GM12878 (cell line): ENCODE results near the gene SEC14L1. TPM values are rescaled to one million over a fixed set of nuclear protein-coding genes. Genes with fewer than 3 reads are reported as not detected.
"Not testable (repeated sequence)": the region's sequence is repeated elsewhere in the genome, so short reads cannot be mapped to it uniquely, and the experiment has no call there.

Experiments used
- ATAC-seq: fragments of 200-7000 bp; cut with Tn5 transposase; 3 replicates; pipeline ENCODE4 v1.9.1; 2020; ENCODE audit warnings: mild to moderate bottlenecking, moderate library complexity
- BruUV-seq: library from RNA; stranded (reverse); fragments of 400-500 nt; replicated peaks from 2 replicates; lab custom pipeline; 2021; lab: Mats Ljungman, UMichigan
- CTCF ChIA-PET: fragments of 300-600 bp; sonication (Branson Sonifier 250); formaldehyde crosslinking; extraction: SDS; loops from one replicate; lab custom pipeline; 2021; ENCODE audit warnings: inconsistent platforms; lab: Yijun Ruan, JAX
- POLR2A ChIA-PET: fragments of 350-600 bp; formaldehyde crosslinking; extraction: SDS; loops from one replicate; lab custom pipeline; 2021; ENCODE audit warnings: inconsistent platforms; lab: Charles Lee
- RAD21 ChIA-PET: fragments of 300-600 bp; sonication (Branson Sonifier 250); formaldehyde crosslinking; loops from one replicate; lab custom pipeline; 2023; ENCODE audit warnings: antibody characterized with exemption; ENCODE audit not compliant: unreplicated experiment; lab: Charles Lee
- SMC1A ChIA-PET: fragments of 300-600 bp; sonication (Branson Sonifier 250); formaldehyde crosslinking; loops from one replicate; lab custom pipeline; 2023; ENCODE audit not compliant: unreplicated experiment, uncharacterized antibody; lab: Charles Lee
- DNase-seq: peaks from one replicate; pipeline ENCODE4 v3.0.0-alpha.2; 2011; ENCODE audit warnings: low read depth, low spot score
- FAIRE-seq: peaks from 3 replicates; lab custom pipeline; 2011; peaks lifted over from hg19 to GRCh38; lab: Jason Lieb, UNC
- H2AFZ ChIP-seq: 2 replicates; pipeline ENCODE4 v1.6.0; 2011; ENCODE audit warnings: low read depth, low read length, control low read depth; ENCODE audit not compliant: control insufficient read depth
- H3K27ac ChIP-seq: 2 replicates; pipeline ENCODE4 v1.5.1; 2011; ENCODE audit warnings: control low read depth; ENCODE audit not compliant: control insufficient read depth, insufficient read depth
- H3K27me3 ChIP-seq, 2 experiments: replicated peaks in 1 of 2; 2 replicates each; pipeline versions ENCODE4 v1.6.0 to v1.6.1; 2011; ENCODE audit warnings: low read length in 1 of 2; ENCODE audit not compliant: control insufficient read depth in 2 of 2, insufficient read depth in 2 of 2
- H3K36me3 ChIP-seq, 2 experiments: 2 replicates each; pipeline ENCODE4 v1.5.1; 2011; ENCODE audit warnings: low read length in 1 of 2; ENCODE audit not compliant: control insufficient read depth in 2 of 2, insufficient read depth in 2 of 2
- H3K4me1 ChIP-seq: 2 replicates; pipeline ENCODE4 v1.6.1; 2011; ENCODE audit warnings: mild to moderate bottlenecking, low read length, moderate library complexity, mixed read lengths; ENCODE audit not compliant: control insufficient read depth, insufficient read depth
- H3K4me2 ChIP-seq: 2 replicates; pipeline ENCODE4 v1.6.0; 2011; ENCODE audit warnings: control low read depth; ENCODE audit not compliant: control insufficient read depth, insufficient read depth
- H3K4me3 ChIP-seq: fragments of 200-600 bp; sonication (generic); 2 replicates; pipeline ENCODE4 v1.5.1; 2016
- H3K79me2 ChIP-seq: 2 replicates; pipeline ENCODE4 v1.6.0; 2011; ENCODE audit warnings: low read length; ENCODE audit not compliant: control insufficient read depth, insufficient read depth
- H3K9ac ChIP-seq: 2 replicates; pipeline ENCODE4 v1.8.0; 2011; ENCODE audit warnings: low read length, control low read depth, mixed read lengths; ENCODE audit not compliant: control insufficient read depth, insufficient read depth
- H3K9me3 ChIP-seq: replicated peaks from 3 replicates; pipeline ENCODE4 v1.5.1; 2011; ENCODE audit warnings: mild to moderate bottlenecking, low read length; ENCODE audit not compliant: control insufficient read depth, insufficient read depth
- H4K20me1 ChIP-seq: 2 replicates; pipeline ENCODE4 v1.6.0; 2011; ENCODE audit not compliant: control insufficient read depth, insufficient read depth
- EGR1 ChIP-seq, 2 experiments: IDR thresholded peaks; 1 replicate in 1 of 2; 2 replicates in 1 of 2; pipeline ENCODE4 v1.6.1; 2011 to 2012; ENCODE audit warnings: low read depth in 2 of 2, low read length in 2 of 2, borderline replicate concordance in 1 of 2, mild to moderate bottlenecking in 1 of 2, moderate library complexity in 1 of 2
- IKZF2 ChIP-seq, 2 experiments: fragments of 450-650 bp; IDR thresholded peaks; 2 replicates each; pipeline ENCODE4 v1.6.1; 2017; ENCODE audit warnings: mild to moderate bottlenecking in 2 of 2, moderate library complexity in 2 of 2
- JUNB ChIP-seq: IDR thresholded peaks from 2 replicates; pipeline ENCODE4 v1.6.1; 2016; ENCODE audit warnings: antibody characterized with exemption, mild to moderate bottlenecking
- PML ChIP-seq: IDR thresholded peaks from 2 replicates; pipeline ENCODE4 v1.6.1; 2012; ENCODE audit warnings: low read length, inconsistent platforms
- SMC3 ChIP-seq: IDR thresholded peaks from 2 replicates; pipeline ENCODE4 v1.6.1; 2011; ENCODE audit warnings: low read length, improper control_type of control experiment, borderline replicate concordance
- TCF7 ChIP-seq: IDR thresholded peaks from 2 replicates; pipeline ENCODE4 v1.6.1; 2014; ENCODE audit warnings: antibody characterized with exemption, borderline replicate concordance
- YY1 ChIP-seq: IDR thresholded peaks from 2 replicates; pipeline ENCODE4 v1.6.1; 2011; ENCODE audit warnings: low read depth, mild to moderate bottlenecking, low read length
- WGBS: methylation state at CpG from one replicate; pipeline ENCODE4 v1.1.6; 2016; ENCODE audit warnings: low lambda C conversion rate; ENCODE audit not compliant: insufficient replicate concordance, insufficient coverage; ENCODE audit errors: missing lambda C conversion rate; 5-methylcytosine and 5-hydroxymethylcytosine counted together
- in situ Hi-C: fragments of 300-500 bp; cut with MboI; formaldehyde crosslinking; loops from 9 replicates; pipeline ENCODE4 v1.14.3; 2018; ENCODE audit warnings: mixed read lengths
- intact Hi-C: fragments of 100-400 bp; cut with micrococcal nuclease; formaldehyde crosslinking; loops from one replicate; pipeline ENCODE4 v1.14.2; 2022; ENCODE audit not compliant: unreplicated experiment
- polyA plus RNA-seq, 11 experiments: library from polyadenylated mRNA; depleted of rRNA in 4 of 11; unstranded in 6 of 11; stranded (reverse) in 5 of 11; fragments of >200 nt; fragmentation: Nextera tagmentation in 4 of 11; fragmentation: Illumina TruSeq in 1 of 11; extraction: Ambion mirVana in 4 of 11; extraction: Trizol in 1 of 11; gene quantifications; 1 replicate in 1 of 11; 2 replicates in 10 of 11; pipeline versions ENCODE4 v1.2.1 to v1.2.3, GENCODE V29; 2011 to 2016; ENCODE audit warnings: inconsistent platforms in 2 of 11, missing spikeins in 2 of 11, low read depth in 1 of 11
- total RNA-seq, 4 experiments: library from RNA; depleted of rRNA in 3 of 4; stranded (reverse); fragments of >200 nt in 3 of 4; fragmentation: Illumina TruSeq in 1 of 4; extraction: Trizol in 1 of 4; gene quantifications; 2 replicates each; pipeline versions ENCODE4 v1.2.1 to v1.2.3, GENCODE V29; 2013 to 2021
- TF ChIP-seq, protein P1 (sequence below): fragments of 450-650 bp; IDR thresholded peaks from 2 replicates; pipeline ENCODE4 v1.6.1; 2017; ENCODE audit warnings: antibody characterized with exemption, mild to moderate bottlenecking, moderate library complexity

SEC14L1 gene
- total and polyA plus RNA-seq, 10 of the 15 experiments (the other 5 are each of a cell fraction or from before 2014, with no cell fraction given): 6.3 to 66.1 (median 33.5) TPM

DNA sequence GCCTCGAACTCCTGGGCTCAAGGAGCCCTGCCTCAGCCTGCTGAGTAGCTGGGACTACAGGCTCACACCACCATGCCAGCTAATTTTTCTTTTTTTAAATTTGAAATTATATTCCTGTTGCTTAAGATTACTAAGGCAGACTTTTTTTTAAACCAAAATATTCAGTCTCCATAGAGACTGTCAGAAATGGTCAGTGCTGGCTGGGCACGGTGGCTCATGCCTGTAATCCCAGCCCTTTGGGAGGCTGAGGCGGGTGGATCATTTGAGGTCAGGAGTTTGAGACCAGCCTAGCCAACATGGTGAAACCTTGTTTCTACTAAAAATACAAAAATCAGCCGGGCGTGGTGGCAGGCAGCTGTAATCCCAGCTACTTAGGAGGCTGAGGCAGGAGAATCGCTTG is 11.3 kb downstream of the SEC14L1 start:
- Histone ChIP-seq H3K36me3 (peaks cover 14 to 38% of the 10 kb centered on the region in 2 experiments), H3K79me2 (peaks cover 72% of the 10 kb centered on the region), H3K4me1 (peaks cover 20% of the 10 kb centered on the region)
- H3K27ac ChIP-seq, H3K27me3 ChIP-seq, H3K4me2 ChIP-seq, FAIRE-seq, H3K9ac ChIP-seq, H3K9me3 ChIP-seq, ATAC-seq, H2AFZ ChIP-seq, H3K4me3 ChIP-seq, H4K20me1 ChIP-seq, intact Hi-C loops, BruUV-seq, DNase-seq, in situ Hi-C loops: not testable (repeated sequence)
- ChIA-PET RAD21 (interaction anchor here (1.7 kb wide), 1 partner anchor 63 kb away, joined by 5 read pairs; no protein-coding TSS in a partner anchor), SMC1A (interaction anchor here (0.6 to 2.9 kb wide), 4 partner anchors 10 to 76 kb away, joined by 3 to 10 read pairs (median 4); partner anchors contain the start of gene SEC14L1), CTCF (interaction anchor here (1.2 to 1.8 kb wide), 2 partner anchors 9 to 65 kb away, joined by 3 to 4 read pairs; no protein-coding TSS in a partner anchor), POLR2A (interaction anchor here (1.2 kb wide), 1 partner anchor 9 kb away, joined by 4 read pairs; no protein-coding TSS in a partner anchor)
- WGBS: 98% methylated on average over 6 of the region's 6 CpGs

DNA sequence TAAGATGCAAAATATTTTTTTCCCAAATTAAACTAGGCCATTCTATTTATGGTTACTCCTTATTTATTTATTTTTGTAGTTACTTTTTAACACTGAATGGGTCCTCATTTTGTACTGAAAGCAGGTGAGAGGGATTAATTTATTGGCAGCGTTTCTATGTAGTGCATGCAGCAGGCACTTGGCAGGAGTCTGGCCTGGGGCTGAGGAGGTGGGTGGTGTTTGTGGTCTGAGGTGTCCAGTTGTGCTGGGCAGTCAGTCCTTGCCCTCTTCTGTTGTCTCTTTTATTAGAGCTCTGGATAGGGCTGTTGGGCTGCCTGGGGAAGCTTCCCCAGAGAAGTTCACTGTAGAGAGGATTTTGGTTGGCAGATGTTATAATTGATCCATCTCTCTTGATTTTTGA is 12.7 kb downstream of the SEC14L1 start:
- BruUV-seq: no TSS peak
- ChIA-PET SMC1A (no interaction called here), CTCF (no interaction called here), POLR2A (no interaction called here), RAD21 (no interaction called here)
- no peak overlapping the region for H2AFZ ChIP-seq
- H3K27ac ChIP-seq: no peak overlapping the region
- no peak overlapping the region for H3K4me2 ChIP-seq
- H3K27me3 ChIP-seq: no peaks in the 10 kb centered on the region
- in situ Hi-C loops: no loop called here
- H3K9me3 ChIP-seq: no peaks in the 10 kb centered on the region
- FAIRE-seq: no peak
- no peak for ATAC-seq
- H3K36me3 ChIP-seq: peaks cover 9 to 36% of the 10 kb centered on the region in 2 experiments
- no peak overlapping the region for H3K9ac ChIP-seq
- no peak overlapping the region for H3K4me3 ChIP-seq
- DNase-seq: no peak
- H3K4me1 ChIP-seq: peaks cover 11% of the 10 kb centered on the region
- peaks cover 4% of the 10 kb centered on the region for H4K20me1 ChIP-seq
- no peak for TF ChIP-seq YY1
- TF ChIP-seq PML: no peak
- TF ChIP-seq SMC3: no peak
- no peak for TF ChIP-seq EGR1 (IDR thresholded peaks at IDR 0.05; ENCODE audit: borderline replicate concordance in 1 of 2, low read depth in 2 of 2, low read length in 2 of 2)
- TF ChIP-seq JUNB: no peak
- no peak for TF ChIP-seq TCF7
- TF ChIP-seq, protein P1, sequence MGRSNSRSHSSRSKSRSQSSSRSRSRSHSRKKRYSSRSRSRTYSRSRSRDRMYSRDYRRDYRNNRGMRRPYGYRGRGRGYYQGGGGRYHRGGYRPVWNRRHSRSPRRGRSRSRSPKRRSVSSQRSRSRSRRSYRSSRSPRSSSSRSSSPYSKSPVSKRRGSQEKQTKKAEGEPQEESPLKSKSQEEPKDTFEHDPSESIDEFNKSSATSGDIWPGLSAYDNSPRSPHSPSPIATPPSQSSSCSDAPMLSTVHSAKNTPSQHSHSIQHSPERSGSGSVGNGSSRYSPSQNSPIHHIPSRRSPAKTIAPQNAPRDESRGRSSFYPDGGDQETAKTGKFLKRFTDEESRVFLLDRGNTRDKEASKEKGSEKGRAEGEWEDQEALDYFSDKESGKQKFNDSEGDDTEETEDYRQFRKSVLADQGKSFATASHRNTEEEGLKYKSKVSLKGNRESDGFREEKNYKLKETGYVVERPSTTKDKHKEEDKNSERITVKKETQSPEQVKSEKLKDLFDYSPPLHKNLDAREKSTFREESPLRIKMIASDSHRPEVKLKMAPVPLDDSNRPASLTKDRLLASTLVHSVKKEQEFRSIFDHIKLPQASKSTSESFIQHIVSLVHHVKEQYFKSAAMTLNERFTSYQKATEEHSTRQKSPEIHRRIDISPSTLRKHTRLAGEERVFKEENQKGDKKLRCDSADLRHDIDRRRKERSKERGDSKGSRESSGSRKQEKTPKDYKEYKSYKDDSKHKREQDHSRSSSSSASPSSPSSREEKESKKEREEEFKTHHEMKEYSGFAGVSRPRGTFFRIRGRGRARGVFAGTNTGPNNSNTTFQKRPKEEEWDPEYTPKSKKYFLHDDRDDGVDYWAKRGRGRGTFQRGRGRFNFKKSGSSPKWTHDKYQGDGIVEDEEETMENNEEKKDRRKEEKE: no peak
- TF ChIP-seq IKZF2 (IDR thresholded peaks at IDR 0.05): no peak
- peaks cover 74% of the 10 kb centered on the region for H3K79me2 ChIP-seq
- intact Hi-C loops: no loop called here
- 43% methylated on average over 1 of the region's 1 CpG for WGBS
